ENCODE measurements around the gene ITGB6. TPM values are rescaled to one million over a fixed set of nuclear protein-coding genes. Genes with fewer than 3 reads are reported as not detected.

ITGB6 gene
- total RNA-seq, 1 donor from 2014 or later = not detected

GRCh38 chr2:160175169-160176134 lies 24.6 kb downstream of the ITGB6 start:
- no peak overlapping the region for H3K4me3 ChIP-seq
- H3K9me3 ChIP-seq = no peaks in the 10 kb centered on the region
- TF ChIP-seq CTCF (IDR thresholded peaks at IDR 0.05) = no peak
- no peaks in the 10 kb centered on the region for H3K36me3 ChIP-seq
- no peaks in the 10 kb centered on the region for H3K4me1 ChIP-seq
- no peaks in the 10 kb centered on the region for H3K27me3 ChIP-seq
- intact Hi-C loops (cut with DNase I) = no loop called here
- DNase-seq (ENCODE audit: low spot score in 2 of 2) = no peak
- H3K27ac ChIP-seq = no peak overlapping the region

- no peak for TF ChIP-seq CTCF (IDR thresholded peaks at IDR 0.05)
- Histone ChIP-seq H3K27ac (no peak overlapping the region), H3K9me3 (no peaks in the 10 kb centered on the region), H3K4me3 (no peak overlapping the region), H3K27me3 (no peaks in the 10 kb centered on the region), H3K4me1 (no peaks in the 10 kb centered on the region), H3K36me3 (no peaks in the 10 kb centered on the region)
- intact Hi-C loops (cut with DNase I) = no loop called here
- DNase-seq (ENCODE audit: low spot score in 2 of 2) = no peak
Measured at GRCh38 chr2:160174322-160174721, 25.8 kb downstream of the ITGB6 start.

GRCh38 chr2:160169988-160170387 lies 30.1 kb downstream of the ITGB6 start:
- Histone ChIP-seq H3K9me3 (no peaks in the 10 kb centered on the region), H3K27me3 (no peaks in the 10 kb centered on the region), H3K36me3 (no peaks in the 10 kb centered on the region), H3K4me1 (no peaks in the 10 kb centered on the region), H3K4me3 (no peak overlapping the region), H3K27ac (no peak overlapping the region)
- no peak for TF ChIP-seq CTCF (IDR thresholded peaks at IDR 0.05)
- no peak for DNase-seq (ENCODE audit: low spot score in 2 of 2)
- intact Hi-C loops (cut with DNase I) = no loop called here

- no peaks in the 10 kb centered on the region for H3K36me3 ChIP-seq
- no peak overlapping the region for H3K4me3 ChIP-seq
- TF ChIP-seq CTCF (IDR thresholded peaks at IDR 0.05) = no peak
- intact Hi-C loops (cut with DNase I) = no loop called here
- no peak for DNase-seq (ENCODE audit: low spot score in 2 of 2)
- H3K9me3 ChIP-seq = no peaks in the 10 kb centered on the region
- H3K27me3 ChIP-seq = no peaks in the 10 kb centered on the region
- H3K27ac ChIP-seq = no peak overlapping the region
- no peaks in the 10 kb centered on the region for H3K4me1 ChIP-seq
Measured at GRCh38 chr2:160169471-160169870, 30.6 kb downstream of the ITGB6 start.

GRCh38 chr2:160168878-160169277 lies 31.2 kb downstream of the ITGB6 start:
- TF ChIP-seq CTCF (IDR thresholded peaks at IDR 0.05) = no peak
- no peak for DNase-seq (ENCODE audit: low spot score in 2 of 2)
- no peaks in the 10 kb centered on the region for H3K27me3 ChIP-seq
- H3K4me1 ChIP-seq = no peaks in the 10 kb centered on the region
- H3K4me3 ChIP-seq = no peak overlapping the region
- no peaks in the 10 kb centered on the region for H3K9me3 ChIP-seq
- intact Hi-C loops (cut with DNase I) = no loop called here
- no peaks in the 10 kb centered on the region for H3K36me3 ChIP-seq
- H3K27ac ChIP-seq = no peak overlapping the region
